Astrocyte of the cerebellum (primary cell): ENCODE measurements around the gene SH3RF3.

ENCODE experiments used
- DNase-seq: peaks from one replicate; pipeline ENCODE4 v3.0.0-alpha.2; 2011; ENCODE audit warnings: low read depth
- H3K4me3 ChIP-seq: 2 replicates; pipeline ENCODE4 v1.5.1; 2011; ENCODE audit warnings: mild to moderate bottlenecking, low read depth, low read length, moderate library complexity
- in situ Hi-C: cut with HindIII; loops from 2 replicates; pipeline ENCODE4 v1.10.0; 2017; ENCODE audit warnings: low sequenced_read_pairs
- TF ChIP-seq, protein P1 (sequence below): IDR thresholded peaks from 2 replicates; pipeline ENCODE4 v1.5.1; 2012; ENCODE audit warnings: low read length, low read depth, moderate library complexity, mild to moderate bottlenecking; ENCODE audit errors: missing control alignments

SH3RF3 gene

GRCh38 chr2:109528811-109529501 is 400.0 kb downstream of the SH3RF3 start:
- TF ChIP-seq, protein P1, sequence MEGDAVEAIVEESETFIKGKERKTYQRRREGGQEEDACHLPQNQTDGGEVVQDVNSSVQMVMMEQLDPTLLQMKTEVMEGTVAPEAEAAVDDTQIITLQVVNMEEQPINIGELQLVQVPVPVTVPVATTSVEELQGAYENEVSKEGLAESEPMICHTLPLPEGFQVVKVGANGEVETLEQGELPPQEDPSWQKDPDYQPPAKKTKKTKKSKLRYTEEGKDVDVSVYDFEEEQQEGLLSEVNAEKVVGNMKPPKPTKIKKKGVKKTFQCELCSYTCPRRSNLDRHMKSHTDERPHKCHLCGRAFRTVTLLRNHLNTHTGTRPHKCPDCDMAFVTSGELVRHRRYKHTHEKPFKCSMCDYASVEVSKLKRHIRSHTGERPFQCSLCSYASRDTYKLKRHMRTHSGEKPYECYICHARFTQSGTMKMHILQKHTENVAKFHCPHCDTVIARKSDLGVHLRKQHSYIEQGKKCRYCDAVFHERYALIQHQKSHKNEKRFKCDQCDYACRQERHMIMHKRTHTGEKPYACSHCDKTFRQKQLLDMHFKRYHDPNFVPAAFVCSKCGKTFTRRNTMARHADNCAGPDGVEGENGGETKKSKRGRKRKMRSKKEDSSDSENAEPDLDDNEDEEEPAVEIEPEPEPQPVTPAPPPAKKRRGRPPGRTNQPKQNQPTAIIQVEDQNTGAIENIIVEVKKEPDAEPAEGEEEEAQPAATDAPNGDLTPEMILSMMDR: no peak
- in situ Hi-C loops: no loop called here
- H3K4me3 ChIP-seq: no peak overlapping the region
- DNase-seq: no peak

DNA sequence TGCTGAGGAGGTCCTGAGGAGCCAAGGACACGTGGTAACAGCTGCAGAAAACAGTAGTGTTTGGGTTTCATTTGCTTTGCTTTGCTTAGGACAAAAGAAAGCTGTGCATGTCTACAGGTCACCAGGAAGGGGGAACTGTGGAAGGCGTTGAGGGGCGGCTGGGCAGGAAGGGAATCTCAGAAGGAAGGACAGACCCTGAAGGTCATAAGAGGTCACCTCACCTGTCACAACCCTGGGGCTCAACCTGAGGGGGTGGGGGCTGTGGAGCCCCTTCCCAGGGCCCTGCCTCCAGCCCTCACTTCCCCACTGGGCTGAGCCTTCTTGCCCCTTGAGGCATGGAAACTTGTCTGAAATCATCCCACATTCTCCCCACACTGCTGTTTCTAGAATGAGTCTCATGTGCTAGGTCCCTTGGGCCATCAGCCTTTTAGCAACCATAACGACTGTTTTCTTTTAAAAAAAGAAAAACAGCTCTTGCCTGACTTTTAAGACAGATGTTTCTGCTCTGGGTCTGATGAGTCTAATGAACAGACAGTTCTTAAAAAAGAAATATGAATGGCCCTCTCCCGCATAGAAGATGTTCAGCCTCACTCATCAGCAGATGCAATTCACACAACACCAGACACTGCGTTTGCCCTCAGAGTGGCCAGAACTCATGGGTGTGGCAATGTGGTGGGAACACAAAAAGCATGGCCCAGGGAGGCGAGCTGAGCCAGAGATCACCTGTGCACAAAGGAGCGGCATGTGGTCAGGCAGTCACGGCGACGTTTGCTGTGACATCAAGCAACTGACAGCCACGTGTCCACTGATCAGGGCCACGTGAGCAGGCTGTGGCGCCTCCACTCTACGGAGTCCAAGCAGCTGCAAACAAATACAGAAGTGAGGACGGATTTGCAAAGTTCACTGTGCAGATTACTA is 400.8 kb downstream of the SH3RF3 start:
- H3K4me3 ChIP-seq: no peak overlapping the region
- DNase-seq: no peak
- in situ Hi-C loops: no loop called here
- TF ChIP-seq, protein P1: no peak

DNA sequence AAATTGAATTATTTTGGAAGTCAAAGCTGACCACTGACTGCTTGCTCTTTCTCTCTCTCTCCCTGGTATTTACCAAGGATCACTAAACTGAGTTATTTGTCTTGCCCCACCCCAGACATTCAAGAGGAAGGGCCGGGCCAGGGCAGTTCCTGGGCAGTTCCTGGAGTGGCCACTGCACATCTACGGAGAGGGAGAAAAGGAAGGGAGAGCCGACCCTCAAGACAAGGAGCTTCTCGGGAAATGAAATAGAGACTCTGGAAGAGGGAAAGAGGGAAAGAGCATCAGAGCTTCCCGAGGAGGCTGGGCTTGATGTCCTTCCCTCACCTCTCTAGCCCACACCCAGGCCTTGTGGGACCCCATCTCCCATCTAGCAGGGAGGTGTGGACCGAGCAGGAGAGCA is 401.7 kb downstream of the SH3RF3 start:
- DNase-seq: no peak
- H3K4me3 ChIP-seq: no peak overlapping the region
- in situ Hi-C loops: no loop called here
- TF ChIP-seq, protein P1: no peak

GRCh38 chr2:109531221-109531620 is 402.2 kb downstream of the SH3RF3 start:
- TF ChIP-seq, protein P1: no peak
- in situ Hi-C loops: no loop called here
- H3K4me3 ChIP-seq: no peak overlapping the region
- no peak for DNase-seq

GRCh38 chr2:109531896-109532727 is 403.1 kb downstream of the SH3RF3 start:
- in situ Hi-C loops: no loop called here
- no peak for DNase-seq
- TF ChIP-seq, protein P1: no peak
- H3K4me3 ChIP-seq: no peak overlapping the region

- DNase-seq: no peak
- no peak overlapping the region for H3K4me3 ChIP-seq
- TF ChIP-seq, protein P1: no peak
- in situ Hi-C loops: no loop called here
Observed at GRCh38 chr2:109532728-109533076, 403.7 kb downstream of the SH3RF3 start.
